Astrocyte (in vitro differentiated cells and primary cell): ENCODE results near the gene SRGAP2.
"Not testable (repeated sequence)": the region's sequence is repeated elsewhere in the genome, so short reads cannot be mapped to it uniquely, and the experiment has no call there.

Experiments
- CTCF ChIP-seq: IDR thresholded peaks from 2 replicates; pipeline ENCODE4 v1.5.1; 2011; ENCODE audit warnings: low read depth, mild to moderate bottlenecking, inconsistent platforms, low read length, moderate library complexity; ENCODE audit not compliant: insufficient read depth
- EZH2 ChIP-seq: IDR thresholded peaks from 2 replicates; pipeline ENCODE4 v1.6.1; 2012; ENCODE audit warnings: mild to moderate bottlenecking, low read length, inconsistent platforms; ENCODE audit not compliant: insufficient read depth

- not testable (repeated sequence) for TF ChIP-seq CTCF, EZH2
These were observed at the start of gene SRGAP2 for GRCh38 chr1:206203364-206204158.
